Measurements from ENCODE around the gene CSAG1.
"Not testable (repeated sequence)": the region's sequence is repeated elsewhere in the genome, so short reads cannot be mapped to it uniquely, and the experiment has no call there.

- TF ChIP-seq TAF1 (conservative IDR thresholded peaks at IDR 0.05); CTCF (IDR thresholded peaks at IDR 0.05; ENCODE audit: low read depth, low read length, missing input control); MAX (IDR thresholded peaks at IDR 0.05); YY1 (IDR thresholded peaks at IDR 0.05); REST (IDR thresholded peaks at IDR 0.05); EGR1 (IDR thresholded peaks at IDR 0.05; ENCODE audit: low read depth in 2 of 2); ATF3 (IDR thresholded peaks at IDR 0.05); HNF4A (conservative IDR thresholded peaks at IDR 0.05): not testable (repeated sequence)
These were observed 25.4 kb upstream of the CSAG1 start, which contains the start of gene CSAG3 for GRCh38 chrX:152758918-152759317.
